ENCODE data around the gene CACNA1I.

The CACNA1I gene

GRCh38 chr22:39575552-39575825 is 4.9 kb downstream of the CACNA1I start:
- no peaks in the 10 kb centered on the region for H3K4me1 ChIP-seq (ENCODE audit: control insufficient read depth, insufficient read depth, low read length)
- no peaks in the 10 kb centered on the region for H3K36me3 ChIP-seq (ENCODE audit: control insufficient read depth in 2 of 2, insufficient read depth in 1 of 2, low read length in 2 of 2)
- no peak overlapping the region for H3K4me3 ChIP-seq (ENCODE audit: low read depth, low read length)
- no peak overlapping the region for H3K27ac ChIP-seq (ENCODE audit: extremely low read depth, low read depth, low read length)
- H3K9me3 ChIP-seq (ENCODE audit: control insufficient read depth, insufficient read depth, low read depth, low read length), result no peaks in the 10 kb centered on the region
- ChIA-PET POLR2A (no interaction called here), CTCF (no interaction called here)
- TF ChIP-seq ZNF23 (tag by site-specific recombination; IDR thresholded peaks at IDR 0.05; ENCODE audit: borderline replicate concordance) (peak; percentile 93), ZNF19 (tag by site-specific recombination; IDR thresholded peaks at IDR 0.05; ENCODE audit: low read depth) (no peak), ZBTB17 (tag by site-specific recombination; IDR thresholded peaks at IDR 0.05) (peak; percentile 62), KLF7 (tag by site-specific recombination; IDR thresholded peaks at IDR 0.05; ENCODE audit: borderline replicate concordance) (no peak), ZNF16 (tag by site-specific recombination; IDR thresholded peaks at IDR 0.05; ENCODE audit: low read depth) (no peak)
- TF ChIP-seq, protein P1, sequence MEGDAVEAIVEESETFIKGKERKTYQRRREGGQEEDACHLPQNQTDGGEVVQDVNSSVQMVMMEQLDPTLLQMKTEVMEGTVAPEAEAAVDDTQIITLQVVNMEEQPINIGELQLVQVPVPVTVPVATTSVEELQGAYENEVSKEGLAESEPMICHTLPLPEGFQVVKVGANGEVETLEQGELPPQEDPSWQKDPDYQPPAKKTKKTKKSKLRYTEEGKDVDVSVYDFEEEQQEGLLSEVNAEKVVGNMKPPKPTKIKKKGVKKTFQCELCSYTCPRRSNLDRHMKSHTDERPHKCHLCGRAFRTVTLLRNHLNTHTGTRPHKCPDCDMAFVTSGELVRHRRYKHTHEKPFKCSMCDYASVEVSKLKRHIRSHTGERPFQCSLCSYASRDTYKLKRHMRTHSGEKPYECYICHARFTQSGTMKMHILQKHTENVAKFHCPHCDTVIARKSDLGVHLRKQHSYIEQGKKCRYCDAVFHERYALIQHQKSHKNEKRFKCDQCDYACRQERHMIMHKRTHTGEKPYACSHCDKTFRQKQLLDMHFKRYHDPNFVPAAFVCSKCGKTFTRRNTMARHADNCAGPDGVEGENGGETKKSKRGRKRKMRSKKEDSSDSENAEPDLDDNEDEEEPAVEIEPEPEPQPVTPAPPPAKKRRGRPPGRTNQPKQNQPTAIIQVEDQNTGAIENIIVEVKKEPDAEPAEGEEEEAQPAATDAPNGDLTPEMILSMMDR (tag by site-specific recombination; IDR thresholded peaks at IDR 0.05), result no peak

DNA sequence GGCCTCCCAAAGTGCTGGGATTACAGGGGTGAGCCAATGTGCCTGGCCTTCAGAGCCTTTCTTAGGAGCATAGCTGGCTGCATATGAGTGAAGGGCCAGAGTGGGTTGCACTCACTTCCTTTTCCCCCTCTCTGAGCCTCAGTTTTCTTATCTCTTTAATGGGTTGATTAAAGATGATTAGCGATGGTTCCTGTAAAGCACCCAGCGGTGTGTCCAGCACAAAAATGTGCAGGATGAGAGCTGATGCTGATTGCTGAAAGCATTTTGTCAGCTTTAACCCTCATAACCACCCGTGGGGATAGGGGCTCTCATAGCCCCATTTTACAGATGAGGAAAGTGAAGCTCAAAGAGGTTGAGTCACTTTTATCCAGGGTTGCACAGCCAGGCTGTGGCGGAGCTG is 5.5 kb downstream of the CACNA1I start:
- TF ChIP-seq ZNF404 (tag by site-specific recombination; IDR thresholded peaks at IDR 0.05) (no peak), PRDM4 (tag by site-specific recombination; IDR thresholded peaks at IDR 0.05) (no peak), GLI2 (tag by site-specific recombination; IDR thresholded peaks at IDR 0.05; ENCODE audit: borderline replicate concordance, low read depth) (no peak), ZNF391 (tag by site-specific recombination; IDR thresholded peaks at IDR 0.05; ENCODE audit: borderline replicate concordance, low read depth) (no peak), ZNF239 (tag by site-specific recombination; IDR thresholded peaks at IDR 0.05) (no peak), ZNF324 (tag by site-specific recombination; IDR thresholded peaks at IDR 0.05) (no peak), ZNF701 (tag by site-specific recombination; IDR thresholded peaks at IDR 0.05) (no peak), MEIS1 (CRISPR knock-in tag; IDR thresholded peaks at IDR 0.05; ENCODE audit: borderline replicate concordance) (no peak), ZNF248 (tag by site-specific recombination; IDR thresholded peaks at IDR 0.05) (no peak), ZFP3 (tag by site-specific recombination; IDR thresholded peaks at IDR 0.05; ENCODE audit: low read depth) (no peak), SP2 (tag by site-specific recombination; IDR thresholded peaks at IDR 0.05) (no peak), ZBTB17 (tag by site-specific recombination; IDR thresholded peaks at IDR 0.05) (no peak), ZNF629 (tag by site-specific recombination; IDR thresholded peaks at IDR 0.05) (no peak), GLIS1 (tag by site-specific recombination; IDR thresholded peaks at IDR 0.05) (no peak), HIC1 (tag by site-specific recombination; IDR thresholded peaks at IDR 0.05) (no peak), ZNF610 (tag by site-specific recombination; IDR thresholded peaks at IDR 0.05; ENCODE audit: borderline replicate concordance) (no peak), GLIS2 (tag by site-specific recombination; IDR thresholded peaks at IDR 0.05) (no peak), GLI4 (tag by site-specific recombination; IDR thresholded peaks at IDR 0.05) (no peak)
- TF ChIP-seq, protein P2, sequence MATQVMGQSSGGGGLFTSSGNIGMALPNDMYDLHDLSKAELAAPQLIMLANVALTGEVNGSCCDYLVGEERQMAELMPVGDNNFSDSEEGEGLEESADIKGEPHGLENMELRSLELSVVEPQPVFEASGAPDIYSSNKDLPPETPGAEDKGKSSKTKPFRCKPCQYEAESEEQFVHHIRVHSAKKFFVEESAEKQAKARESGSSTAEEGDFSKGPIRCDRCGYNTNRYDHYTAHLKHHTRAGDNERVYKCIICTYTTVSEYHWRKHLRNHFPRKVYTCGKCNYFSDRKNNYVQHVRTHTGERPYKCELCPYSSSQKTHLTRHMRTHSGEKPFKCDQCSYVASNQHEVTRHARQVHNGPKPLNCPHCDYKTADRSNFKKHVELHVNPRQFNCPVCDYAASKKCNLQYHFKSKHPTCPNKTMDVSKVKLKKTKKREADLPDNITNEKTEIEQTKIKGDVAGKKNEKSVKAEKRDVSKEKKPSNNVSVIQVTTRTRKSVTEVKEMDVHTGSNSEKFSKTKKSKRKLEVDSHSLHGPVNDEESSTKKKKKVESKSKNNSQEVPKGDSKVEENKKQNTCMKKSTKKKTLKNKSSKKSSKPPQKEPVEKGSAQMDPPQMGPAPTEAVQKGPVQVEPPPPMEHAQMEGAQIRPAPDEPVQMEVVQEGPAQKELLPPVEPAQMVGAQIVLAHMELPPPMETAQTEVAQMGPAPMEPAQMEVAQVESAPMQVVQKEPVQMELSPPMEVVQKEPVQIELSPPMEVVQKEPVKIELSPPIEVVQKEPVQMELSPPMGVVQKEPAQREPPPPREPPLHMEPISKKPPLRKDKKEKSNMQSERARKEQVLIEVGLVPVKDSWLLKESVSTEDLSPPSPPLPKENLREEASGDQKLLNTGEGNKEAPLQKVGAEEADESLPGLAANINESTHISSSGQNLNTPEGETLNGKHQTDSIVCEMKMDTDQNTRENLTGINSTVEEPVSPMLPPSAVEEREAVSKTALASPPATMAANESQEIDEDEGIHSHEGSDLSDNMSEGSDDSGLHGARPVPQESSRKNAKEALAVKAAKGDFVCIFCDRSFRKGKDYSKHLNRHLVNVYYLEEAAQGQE (tag by site-specific recombination; IDR thresholded peaks at IDR 0.05), result no peak
- TF ChIP-seq, protein P3, sequence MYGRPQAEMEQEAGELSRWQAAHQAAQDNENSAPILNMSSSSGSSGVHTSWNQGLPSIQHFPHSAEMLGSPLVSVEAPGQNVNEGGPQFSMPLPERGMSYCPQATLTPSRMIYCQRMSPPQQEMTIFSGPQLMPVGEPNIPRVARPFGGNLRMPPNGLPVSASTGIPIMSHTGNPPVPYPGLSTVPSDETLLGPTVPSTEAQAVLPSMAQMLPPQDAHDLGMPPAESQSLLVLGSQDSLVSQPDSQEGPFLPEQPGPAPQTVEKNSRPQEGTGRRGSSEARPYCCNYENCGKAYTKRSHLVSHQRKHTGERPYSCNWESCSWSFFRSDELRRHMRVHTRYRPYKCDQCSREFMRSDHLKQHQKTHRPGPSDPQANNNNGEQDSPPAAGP (tag by site-specific recombination; IDR thresholded peaks at IDR 0.05), result no peak
- CTCF ChIA-PET, result interaction anchor here (0.7 to 1.0 kb wide), 2 partner anchors 449 to 617 kb away, joined by 3 to 5 read pairs; no protein-coding TSS in a partner anchor
- Histone ChIP-seq H3K9me3 (ENCODE audit: control insufficient read depth, insufficient read depth, low read depth, low read length) (no peaks in the 10 kb centered on the region), H3K4me3 (ENCODE audit: low read depth, low read length) (no peak overlapping the region), H3K36me3 (ENCODE audit: control insufficient read depth in 2 of 2, insufficient read depth in 1 of 2, low read length in 2 of 2) (no peaks in the 10 kb centered on the region), H3K27ac (ENCODE audit: extremely low read depth, low read depth, low read length) (no peak overlapping the region), H3K4me1 (ENCODE audit: control insufficient read depth, insufficient read depth, low read length) (no peaks in the 10 kb centered on the region)
- POLR2A ChIA-PET, result no interaction called here

Measured in HEK293 (cell line).